PC-9 (cell line): Measurements from ENCODE around the gene SSBP2. TPM values are rescaled to one million over a fixed set of nuclear protein-coding genes. Genes with fewer than 3 reads are reported as not detected.

Experiments
- BruUV-seq: library from RNA; stranded (reverse); fragments of 400-500 nt; replicated peaks from 2 replicates; lab custom pipeline; 2021; lab: Mats Ljungman, UMichigan
- CTCF ChIA-PET: fragments of 300-600 bp; sonication (Branson Sonifier 250); formaldehyde crosslinking; loops from one replicate; lab custom pipeline; 2022; ENCODE audit warnings: antibody characterized with exemption; lab: Charles Lee
- POLR2A ChIA-PET: fragments of 300-600 bp; sonication (Branson Sonifier 250); formaldehyde crosslinking; loops from one replicate; lab custom pipeline; 2022; ENCODE audit warnings: antibody characterized with exemption; ENCODE audit not compliant: unreplicated experiment; lab: Charles Lee
- DNase-seq, 2 experiments: peaks; one replicate each; pipeline versions ENCODE4 v3.0.0 to v3.0.0-alpha.2; 2015 to 2022; ENCODE audit warnings: mixed read lengths in 1 of 2
- H2AFZ ChIP-seq: fragments of 200-600 bp; sonication (generic); 2 replicates; pipeline ENCODE4 v1.8.1; 2017; ENCODE audit warnings: antibody characterized with exemption
- H3F3A ChIP-seq: fragments of 200-600 bp; sonication (generic); 2 replicates; pipeline ENCODE4 v1.8.1; 2017; ENCODE audit warnings: antibody characterized with exemption, mild to moderate bottlenecking, low read depth; ENCODE audit not compliant: insufficient read depth
- H3K27ac ChIP-seq: fragments of 200-600 bp; sonication (generic); 2 replicates; pipeline ENCODE4 v1.6.1; 2016; ENCODE audit warnings: mixed run types
- H3K27me3 ChIP-seq: fragments of 200-600 bp; sonication (generic); 2 replicates; pipeline ENCODE4 v1.6.1; 2016; ENCODE audit warnings: low read depth, mixed run types; ENCODE audit not compliant: insufficient read depth
- H3K36me3 ChIP-seq: fragments of 200-600 bp; sonication (generic); 2 replicates; pipeline ENCODE4 v1.6.1; 2016; ENCODE audit warnings: low read depth, mixed run types
- H3K4me1 ChIP-seq: fragments of 200-600 bp; sonication (generic); replicated peaks from 2 replicates; pipeline ENCODE4 v1.6.1; 2016; ENCODE audit warnings: mixed run types; ENCODE audit not compliant: insufficient read depth
- H3K4me2 ChIP-seq: fragments of 200-600 bp; sonication (generic); 2 replicates; pipeline ENCODE4 v1.6.1; 2017; ENCODE audit warnings: mixed run types
- H3K4me3 ChIP-seq: fragments of 200-600 bp; sonication (generic); 2 replicates; pipeline ENCODE4 v1.6.1; 2016; ENCODE audit warnings: mixed run types
- H3K79me2 ChIP-seq: fragments of 200-600 bp; sonication (generic); 2 replicates; pipeline ENCODE4 v1.6.1; 2017; ENCODE audit warnings: low read depth, mixed run types
- H3K9me2 ChIP-seq: fragments of 200-600 bp; sonication (generic); 2 replicates; pipeline ENCODE4 v1.8.1; 2017; ENCODE audit warnings: mild to moderate bottlenecking; ENCODE audit not compliant: insufficient read depth
- H3K9me3 ChIP-seq: fragments of 200-600 bp; sonication (generic); 2 replicates; pipeline ENCODE4 v1.8.1; 2016; ENCODE audit warnings: low read depth; ENCODE audit not compliant: insufficient read depth
- H4K20me1 ChIP-seq: fragments of 200-600 bp; sonication (generic); 2 replicates; pipeline ENCODE4 v1.8.1; 2017; ENCODE audit not compliant: insufficient read depth
- EZH2 ChIP-seq: fragments of 200-600 bp; sonication (generic); IDR thresholded peaks from 2 replicates; pipeline ENCODE4 v1.8.0; 2017; ENCODE audit warnings: antibody characterized with exemption, low read depth
- intact Hi-C: fragments of 100-400 bp; cut with micrococcal nuclease; formaldehyde crosslinking; loops from one replicate; pipeline ENCODE4 v1.10.0; 2022; ENCODE audit not compliant: unreplicated experiment
- total RNA-seq: library from RNA; stranded (reverse); gene quantifications from 2 replicates; pipeline ENCODE4 v1.2.3, GENCODE V29; 2021
- TF ChIP-seq, protein P1 (sequence below): fragments of 200-600 bp; sonication (generic); conservative IDR thresholded peaks from 2 replicates; pipeline ENCODE4 v1.6.1; 2017; ENCODE audit warnings: mixed run types, antibody characterized with exemption, mild to moderate bottlenecking, moderate library complexity

Gene SSBP2
- total RNA-seq, 1 experiment from 2014 or later: 6.4 TPM

DNA sequence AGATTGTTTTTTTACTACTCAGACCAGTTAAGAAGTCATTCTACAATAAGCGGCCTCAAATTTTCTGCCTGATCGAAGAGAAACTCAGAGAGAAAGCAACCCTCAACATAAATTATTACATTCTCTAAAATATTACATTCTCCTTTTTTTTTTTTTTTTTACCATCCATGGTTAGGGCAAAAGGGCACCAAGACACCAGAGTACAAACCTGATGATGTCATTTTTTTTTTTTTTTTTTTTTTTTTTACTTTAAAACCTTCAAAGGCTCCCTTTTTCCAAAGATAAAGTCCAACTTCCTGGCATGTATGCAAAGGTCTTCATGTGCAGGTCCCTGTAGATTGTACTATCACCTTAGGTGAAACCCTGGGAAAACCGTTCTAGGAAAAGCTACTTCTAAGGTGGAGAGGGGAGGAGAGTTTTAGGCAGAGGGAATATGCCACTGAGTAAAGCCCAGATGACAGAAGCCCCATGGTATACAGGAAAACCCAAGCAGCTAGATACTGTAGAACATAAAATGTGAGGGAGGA lies 104.4 kb downstream of the SSBP2 start:
- H3K4me1 ChIP-seq: no peaks in the 10 kb centered on the region
- no peaks in the 10 kb centered on the region for H3K9me3 ChIP-seq
- H3K9me2 ChIP-seq: no peaks in the 10 kb centered on the region
- intact Hi-C loops: no loop called here
- no peak overlapping the region for H3K27ac ChIP-seq
- H2AFZ ChIP-seq: no peak overlapping the region
- H3K4me3 ChIP-seq: no peak overlapping the region
- no TSS peak for BruUV-seq
- no peaks in the 10 kb centered on the region for H3K79me2 ChIP-seq
- no peaks in the 10 kb centered on the region for H4K20me1 ChIP-seq
- no peaks in the 10 kb centered on the region for H3K27me3 ChIP-seq
- POLR2A ChIA-PET: no interaction called here
- no peak overlapping the region for H3K4me2 ChIP-seq
- H3F3A ChIP-seq: no peaks in the 10 kb centered on the region
- H3K36me3 ChIP-seq: no peaks in the 10 kb centered on the region
- no peak for DNase-seq
- TF ChIP-seq EZH2: no peak
- TF ChIP-seq, protein P1, sequence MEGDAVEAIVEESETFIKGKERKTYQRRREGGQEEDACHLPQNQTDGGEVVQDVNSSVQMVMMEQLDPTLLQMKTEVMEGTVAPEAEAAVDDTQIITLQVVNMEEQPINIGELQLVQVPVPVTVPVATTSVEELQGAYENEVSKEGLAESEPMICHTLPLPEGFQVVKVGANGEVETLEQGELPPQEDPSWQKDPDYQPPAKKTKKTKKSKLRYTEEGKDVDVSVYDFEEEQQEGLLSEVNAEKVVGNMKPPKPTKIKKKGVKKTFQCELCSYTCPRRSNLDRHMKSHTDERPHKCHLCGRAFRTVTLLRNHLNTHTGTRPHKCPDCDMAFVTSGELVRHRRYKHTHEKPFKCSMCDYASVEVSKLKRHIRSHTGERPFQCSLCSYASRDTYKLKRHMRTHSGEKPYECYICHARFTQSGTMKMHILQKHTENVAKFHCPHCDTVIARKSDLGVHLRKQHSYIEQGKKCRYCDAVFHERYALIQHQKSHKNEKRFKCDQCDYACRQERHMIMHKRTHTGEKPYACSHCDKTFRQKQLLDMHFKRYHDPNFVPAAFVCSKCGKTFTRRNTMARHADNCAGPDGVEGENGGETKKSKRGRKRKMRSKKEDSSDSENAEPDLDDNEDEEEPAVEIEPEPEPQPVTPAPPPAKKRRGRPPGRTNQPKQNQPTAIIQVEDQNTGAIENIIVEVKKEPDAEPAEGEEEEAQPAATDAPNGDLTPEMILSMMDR: no peak
- CTCF ChIA-PET: no interaction called here

- intact Hi-C loops: no loop called here
- H3K9me3 ChIP-seq: no peaks in the 10 kb centered on the region
- CTCF ChIA-PET: no interaction called here
- H3K4me3 ChIP-seq: no peak overlapping the region
- no peaks in the 10 kb centered on the region for H3K4me1 ChIP-seq
- DNase-seq: no peak
- H3K79me2 ChIP-seq: no peaks in the 10 kb centered on the region
- TF ChIP-seq, protein P1: no peak
- TF ChIP-seq EZH2: no peak
- H3K4me2 ChIP-seq: no peak overlapping the region
- no peaks in the 10 kb centered on the region for H3K27me3 ChIP-seq
- no peak overlapping the region for H3K27ac ChIP-seq
- H3F3A ChIP-seq: no peaks in the 10 kb centered on the region
- no TSS peak for BruUV-seq
- H3K36me3 ChIP-seq: no peaks in the 10 kb centered on the region
- H2AFZ ChIP-seq: no peak overlapping the region
- H4K20me1 ChIP-seq: no peaks in the 10 kb centered on the region
- POLR2A ChIA-PET: interaction anchor here (0.6 kb wide), 1 partner anchor 9 kb away, joined by 3 read pairs; no protein-coding TSS in a partner anchor
- H3K9me2 ChIP-seq: no peaks in the 10 kb centered on the region
These were observed 108.7 kb downstream of the SSBP2 start for GRCh38 chr5:81642210-81642609.

DNA sequence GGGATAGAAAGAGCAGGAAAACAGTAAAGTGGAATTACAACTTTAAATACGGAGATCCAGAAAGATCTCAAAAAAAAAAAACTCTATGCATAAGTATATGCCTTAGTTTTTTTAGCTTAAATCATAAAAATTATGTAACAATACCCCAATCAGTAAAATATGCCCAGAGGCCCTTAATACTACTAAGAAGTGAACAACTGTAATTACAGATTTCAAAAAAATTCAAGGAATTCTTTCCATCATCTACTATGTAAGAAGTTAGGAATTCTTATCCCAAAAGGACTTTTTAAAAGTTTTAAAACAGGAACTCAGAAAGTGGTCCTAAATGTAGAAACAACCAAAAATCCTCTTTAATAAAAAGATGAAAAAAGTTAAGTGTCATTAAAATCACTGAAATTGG lies 111.3 kb downstream of the SSBP2 start:
- ChIA-PET POLR2A (no interaction called here), CTCF (no interaction called here)
- Histone ChIP-seq H3K27me3 (no peaks in the 10 kb centered on the region), H3K9me3 (no peaks in the 10 kb centered on the region), H3K36me3 (no peaks in the 10 kb centered on the region), H3K4me3 (no peak overlapping the region), H3K79me2 (no peaks in the 10 kb centered on the region), H3F3A (no peaks in the 10 kb centered on the region), H3K9me2 (no peaks in the 10 kb centered on the region), H2AFZ (no peak overlapping the region), H4K20me1 (no peaks in the 10 kb centered on the region), H3K27ac (no peak overlapping the region), H3K4me1 (no peaks in the 10 kb centered on the region), H3K4me2 (no peak overlapping the region)
- TF ChIP-seq EZH2: no peak
- TF ChIP-seq, protein P1: no peak
- no peak for DNase-seq
- intact Hi-C loops: no loop called here
- no TSS peak for BruUV-seq
